Cerebellar nuclear complex (tissue), 1 donor: ENCODE measurements around the gene SUGP2.

Experiments used
- DNase-seq, 2 experiments: peaks; one replicate each; lab custom pipeline; 2025; lab: John Stamatoyannopoulos, UW

Gene SUGP2

DNA sequence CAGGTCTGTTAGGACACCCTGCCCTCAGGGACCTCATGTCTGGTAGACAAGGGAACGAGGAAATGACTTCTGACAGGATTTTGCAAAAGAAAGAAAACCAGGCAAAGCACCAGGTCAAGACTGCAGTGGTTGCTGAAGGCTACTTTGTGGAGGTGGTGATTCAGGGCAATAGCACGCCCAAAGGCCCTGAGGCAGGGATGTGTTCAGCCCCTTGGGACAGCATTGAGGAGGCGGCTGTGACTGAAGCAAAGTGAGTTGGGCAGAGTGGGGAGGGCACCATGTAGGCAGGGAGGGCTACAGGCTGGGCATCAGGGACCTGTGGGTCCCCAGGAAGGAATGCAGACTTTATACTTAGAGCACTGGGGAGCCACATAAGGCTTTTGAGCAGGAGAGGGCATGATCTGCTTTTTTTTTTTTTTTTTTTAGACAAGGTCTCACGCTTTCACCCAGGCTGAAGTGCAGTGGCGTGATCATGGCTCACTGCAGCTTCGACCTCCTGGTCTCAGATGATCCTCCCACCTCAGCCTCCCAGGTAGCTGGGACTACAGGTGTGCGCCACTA, 81.5 kb downstream of the SUGP2 start:
- no peak for DNase-seq

DNA sequence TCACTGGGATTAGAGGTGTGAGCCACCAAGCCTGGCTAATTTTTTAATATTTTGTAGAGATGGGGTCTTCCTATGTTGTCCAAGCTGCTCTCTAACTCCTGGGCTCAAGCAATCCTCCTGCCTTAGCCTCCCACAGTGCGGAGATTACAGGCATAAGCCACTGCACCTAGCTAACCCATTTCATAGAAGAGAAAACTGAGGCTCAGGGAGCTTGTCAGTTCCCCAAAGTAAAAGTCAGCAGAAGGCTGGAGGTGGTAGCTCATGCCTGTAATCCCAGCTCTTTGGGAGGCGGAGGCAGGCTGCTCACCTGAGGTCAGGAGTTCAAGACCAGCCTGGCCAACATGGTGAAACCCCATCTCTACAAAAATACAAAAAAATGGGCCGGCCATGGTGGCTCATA, 83.5 kb downstream of the SUGP2 start:
- DNase-seq = no peak

GRCh38 chr19:18948976-18949356, 84.4 kb downstream of the SUGP2 start:
- no peak for DNase-seq

GRCh38 chr19:18948075-18948975, 85.0 kb downstream of the SUGP2 start:
- no peak for DNase-seq

GRCh38 chr19:18946918-18947317, 86.4 kb downstream of the SUGP2 start:
- no peak for DNase-seq

GRCh38 chr19:18946335-18946734, 87.0 kb downstream of the SUGP2 start:
- DNase-seq = no peak

- DNase-seq = no peak
Observed at GRCh38 chr19:18945297-18945696, 88.0 kb downstream of the SUGP2 start.

GRCh38 chr19:18943465-18943864, 89.9 kb downstream of the SUGP2 start:
- no peak for DNase-seq

- DNase-seq = no peak
Observed at GRCh38 chr19:18942692-18943091, 90.6 kb downstream of the SUGP2 start.

DNA sequence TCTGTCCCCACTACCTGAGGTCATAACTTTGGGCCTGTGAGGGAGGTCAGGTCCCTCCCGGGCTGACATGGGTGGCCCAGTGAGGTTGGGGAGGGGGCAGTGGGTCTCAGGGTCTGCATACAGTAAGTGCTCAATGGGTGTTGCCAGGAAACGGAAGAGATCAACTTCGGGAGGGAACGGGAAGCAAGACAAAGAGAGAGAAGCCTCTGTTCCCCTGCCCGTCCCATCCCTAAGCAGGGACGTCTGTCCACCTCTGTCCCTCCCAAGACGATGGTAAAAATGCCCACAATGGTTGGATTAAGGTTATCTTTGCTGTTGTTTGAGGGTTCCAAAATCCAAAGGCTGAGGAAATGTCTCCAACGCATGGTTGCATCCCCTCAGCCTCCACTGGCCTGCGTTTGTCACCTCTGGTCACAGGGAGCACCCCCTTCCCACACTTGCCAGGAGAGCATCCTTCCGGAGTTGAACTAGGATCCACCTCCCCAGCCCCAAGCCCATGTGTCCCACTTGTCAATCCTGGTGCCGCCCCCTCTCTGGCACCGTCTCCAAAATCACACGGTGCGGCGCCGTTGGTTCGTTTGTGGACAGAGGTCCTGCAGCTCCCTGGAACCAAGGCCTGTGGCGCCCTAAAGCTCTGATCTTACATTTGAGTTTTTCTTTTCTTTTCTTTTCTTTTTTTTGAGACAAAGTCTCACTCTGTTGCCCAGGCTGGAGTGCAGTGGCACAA, 91.5 kb downstream of the SUGP2 start:
- DNase-seq = no peak
